HCT116 (cell line): ENCODE measurements around the gene RCBTB2. TPM values are rescaled to one million over a fixed set of nuclear protein-coding genes. Genes with fewer than 3 reads are reported as not detected.

ENCODE experiments used
- ATAC-seq: fragments of 200-7000 bp; cut with Tn5 transposase; 2 replicates; pipeline ENCODE4 v1.9.1; 2020; ENCODE audit warnings: mild to moderate bottlenecking, moderate library complexity
- BruUV-seq: library from RNA; stranded (reverse); fragments of 400-500 nt; replicated peaks from 2 replicates; lab custom pipeline; 2021; lab: Mats Ljungman, UMichigan
- CTCF ChIA-PET: fragments of 300-600 bp; sonication (Branson Sonifier 250); formaldehyde crosslinking; loops from one replicate; lab custom pipeline; 2021; ENCODE audit warnings: antibody characterized with exemption; lab: Charles Lee
- POLR2A ChIA-PET: fragments of 300-600, 350-600 bp; sonication (Branson Sonifier 250); formaldehyde crosslinking; loops from one replicate; lab custom pipeline; 2021; ENCODE audit warnings: antibody characterized with exemption; lab: Charles Lee
- RAD21 ChIA-PET, 2 experiments: fragments of 300-600 bp; sonication (Branson Sonifier 250); formaldehyde crosslinking; loops; one replicate each; lab custom pipeline; 2023; ENCODE audit warnings: low total read pairs in 2 of 2; ENCODE audit not compliant: uncharacterized antibody in 2 of 2, unreplicated experiment in 2 of 2, low non-redundant PET in 1 of 2; lab: Charles Lee
- DNase-seq: peaks from one replicate; pipeline ENCODE4 v3.0.0-alpha.2; 2010; ENCODE audit warnings: low read depth, low spot score
- H2AFZ ChIP-seq: fragments of 200-600 bp; shearing (Covaris generic), sonication (generic); 2 replicates; pipeline ENCODE4 v1.6.1; 2017; ENCODE audit warnings: low read depth, mixed run types, mixed read lengths, antibody characterized with exemption, low read length; ENCODE audit not compliant: poor library complexity, severe bottlenecking
- H3K27ac ChIP-seq: 2 replicates; pipeline ENCODE4 v1.5.1; 2012; ENCODE audit warnings: low read depth, low read length
- H3K27me3 ChIP-seq: fragments of 200-600 bp; sonication (generic); 2 replicates; pipeline ENCODE4 v1.6.1; 2016; ENCODE audit warnings: mixed run types, low read length, mixed read lengths; ENCODE audit not compliant: insufficient read depth
- H3K36me3 ChIP-seq, 2 experiments: fragments of 200-500 bp in 1 of 2; fragments of 200-600 bp in 1 of 2; sonication (Bioruptor generic) in 1 of 2; sonication (generic) in 1 of 2; 2 replicates each; pipeline versions ENCODE4 v1.5.1 to v1.6.1; 2014 to 2016; ENCODE audit warnings: low read length in 2 of 2, inconsistent platforms in 1 of 2, mixed read lengths in 1 of 2, mixed run types in 1 of 2; ENCODE audit not compliant: insufficient read depth in 2 of 2, control insufficient read depth in 1 of 2
- H3K4me1 ChIP-seq, 2 experiments: fragments of 200-600 bp in 1 of 2; sonication (generic) in 1 of 2; 2 replicates each; pipeline versions ENCODE4 v1.5.1 to v1.6.1; 2012 to 2017; ENCODE audit warnings: low read length in 2 of 2, inconsistent platforms in 1 of 2, mild to moderate bottlenecking in 1 of 2, mixed read lengths in 1 of 2, mixed run types in 1 of 2, moderate library complexity in 1 of 2; ENCODE audit not compliant: insufficient read depth in 2 of 2, control insufficient read depth in 1 of 2
- H3K4me2 ChIP-seq: fragments of 200-600 bp; sonication (generic); 2 replicates; pipeline ENCODE4 v1.6.1; 2017; ENCODE audit warnings: mixed run types, low read length, mixed read lengths
- H3K4me3 ChIP-seq, 2 experiments: fragments of 200-600 bp in 1 of 2; sonication (generic) in 1 of 2; replicated peaks in 1 of 2; 2 replicates each; pipeline ENCODE4 v1.5.1; 2011 to 2016; ENCODE audit warnings: low read length in 2 of 2, control low read depth in 1 of 2, low read depth in 1 of 2, mild to moderate bottlenecking in 1 of 2, mixed read lengths in 1 of 2, mixed run types in 1 of 2
- H3K79me2 ChIP-seq: fragments of 200-600 bp; sonication (generic); 2 replicates; pipeline ENCODE4 v1.6.1; 2017; ENCODE audit warnings: mild to moderate bottlenecking, mixed run types, low read length, moderate library complexity, mixed read lengths; ENCODE audit not compliant: insufficient read depth
- H3K9ac ChIP-seq: fragments of 200-600 bp; sonication (generic); 2 replicates; pipeline ENCODE4 v1.6.1; 2016; ENCODE audit warnings: low read length, mixed read lengths
- H3K9me2 ChIP-seq: fragments of 200-600 bp; sonication (generic), shearing (Covaris generic); 2 replicates; pipeline ENCODE4 v1.6.1; 2017; ENCODE audit warnings: mixed run types, mild to moderate bottlenecking, moderate library complexity; ENCODE audit not compliant: insufficient read depth
- H3K9me3 ChIP-seq, 2 experiments: fragments of 200-500 bp in 1 of 2; fragments of 200-600 bp in 1 of 2; sonication (Bioruptor generic) in 1 of 2; sonication (generic) in 1 of 2; 2 replicates each; pipeline ENCODE4 v1.6.1; 2014 to 2017; ENCODE audit warnings: low read length in 2 of 2, mixed read lengths in 2 of 2, inconsistent platforms in 1 of 2, low read depth in 1 of 2, mild to moderate bottlenecking in 1 of 2, mixed run types in 1 of 2, moderate library complexity in 1 of 2; ENCODE audit not compliant: control insufficient read depth in 1 of 2, insufficient read depth in 1 of 2
- H4K20me1 ChIP-seq: fragments of 200-600 bp; sonication (generic), shearing (Covaris generic); 2 replicates; pipeline ENCODE4 v1.6.1; 2017; ENCODE audit warnings: mixed run types, mild to moderate bottlenecking, moderate library complexity; ENCODE audit not compliant: insufficient read depth
- CBX3 ChIP-seq: IDR thresholded peaks from 2 replicates; pipeline ENCODE4 v1.6.1; 2012; ENCODE audit warnings: low read depth
- CTCF ChIP-seq, 3 experiments: fragments of 200-600 bp in 1 of 3; sonication (generic) in 1 of 3; IDR thresholded peaks in 2 of 3; conservative IDR thresholded peaks in 1 of 3; 2 replicates each; pipeline ENCODE4 v1.5.1; 2012 to 2017; ENCODE audit warnings: low read depth in 2 of 3, low read length in 2 of 3, antibody characterized with exemption in 1 of 3, borderline replicate concordance in 1 of 3, control low read depth in 1 of 3, mild to moderate bottlenecking in 1 of 3, mixed read lengths in 1 of 3, mixed run types in 1 of 3, moderate library complexity in 1 of 3; ENCODE audit not compliant: insufficient read depth in 1 of 3
- EGR1 ChIP-seq: IDR thresholded peaks from 2 replicates; pipeline ENCODE4 v1.6.1; 2012; ENCODE audit warnings: low read depth
- ELF1 ChIP-seq: IDR thresholded peaks from 2 replicates; pipeline ENCODE4 v1.6.1; 2012; ENCODE audit warnings: low read depth, borderline replicate concordance
- EZH2 ChIP-seq: fragments of 200-600 bp; sonication (generic); IDR thresholded peaks from 2 replicates; pipeline ENCODE4 v1.6.1; 2017; ENCODE audit warnings: antibody characterized with exemption, mixed run types
- JUND ChIP-seq: IDR thresholded peaks from 2 replicates; pipeline ENCODE4 v1.6.1; 2012
- MAX ChIP-seq: IDR thresholded peaks from 2 replicates; pipeline ENCODE4 v1.6.1; 2012
- POLR2A ChIP-seq: IDR thresholded peaks from 2 replicates; pipeline ENCODE4 v1.7.0; 2011; ENCODE audit warnings: borderline replicate concordance; ENCODE audit not compliant: insufficient read depth, insufficient read length; ENCODE audit errors: extremely low read depth
- POLR2AphosphoS5 ChIP-seq: IDR thresholded peaks from 2 replicates; pipeline ENCODE4 v1.6.1; 2011; ENCODE audit warnings: mild to moderate bottlenecking, low read depth, low read length, moderate library complexity
- SIN3A ChIP-seq: IDR thresholded peaks from 2 replicates; pipeline ENCODE4 v1.6.1; 2012; ENCODE audit warnings: low read depth
- SP1 ChIP-seq: IDR thresholded peaks from 2 replicates; pipeline ENCODE4 v1.6.1; 2012; ENCODE audit warnings: low read depth
- SRF ChIP-seq: IDR thresholded peaks from 2 replicates; pipeline ENCODE4 v1.6.1; 2012; ENCODE audit warnings: low read depth
- TCF7L2 ChIP-seq: IDR thresholded peaks from 2 replicates; pipeline ENCODE4 v1.7.0; 2011; ENCODE audit warnings: borderline replicate concordance, inconsistent platforms; ENCODE audit not compliant: insufficient read depth, insufficient read length; ENCODE audit errors: extremely low read depth
- YY1 ChIP-seq: IDR thresholded peaks from 2 replicates; pipeline ENCODE4 v1.6.1; 2011; ENCODE audit warnings: low read length, low read depth, moderate library complexity, mild to moderate bottlenecking; ENCODE audit not compliant: insufficient replicate concordance; ENCODE audit errors: extremely low read depth
- ZBTB33 ChIP-seq: IDR thresholded peaks from 2 replicates; pipeline ENCODE4 v1.6.1; 2011; ENCODE audit warnings: mild to moderate bottlenecking, low read length, moderate library complexity; ENCODE audit not compliant: insufficient replicate concordance; ENCODE audit errors: extremely low read depth
- ZFX ChIP-seq: fragments of 450-650 bp; IDR thresholded peaks from 2 replicates; pipeline ENCODE4 v1.6.1; 2017
- ZNF274 ChIP-seq: fragments of 200-500 bp; sonication (Bioruptor generic); IDR thresholded peaks from 2 replicates; pipeline ENCODE4 v1.6.1; 2014; ENCODE audit warnings: mild to moderate bottlenecking, low read depth, low read length, inconsistent platforms
- intact Hi-C: fragments of 100-400 bp; cut with micrococcal nuclease; formaldehyde crosslinking; loops from 2 replicates; pipeline ENCODE4 v1.10.0; 2022
- total RNA-seq: library from RNA; stranded (reverse); gene quantifications from one replicate; pipeline ENCODE4 v1.2.1, GENCODE V29; 2021; ENCODE audit not compliant: unreplicated experiment

Gene RCBTB2
- total RNA-seq, 1 experiment from 2014 or later = 1.3 TPM

- H3K36me3 ChIP-seq = no peaks in the 10 kb centered on the region
- peaks cover 11 to 14% of the 10 kb centered on the region in 2 experiments; a peak in 2 of 4 replicates for H3K9me3 ChIP-seq
- H3K9ac ChIP-seq = no peak overlapping the region
- H3K9me2 ChIP-seq = no peaks in the 10 kb centered on the region
- ChIA-PET POLR2A (no interaction called here), CTCF (no interaction called here), RAD21 (no interaction called here)
- intact Hi-C loops = no loop called here
- BruUV-seq = no TSS peak
- no peaks in the 10 kb centered on the region for H3K4me1 ChIP-seq
- H3K4me3 ChIP-seq = no peak overlapping the region
- no peaks in the 10 kb centered on the region for H3K27me3 ChIP-seq
- ATAC-seq = no peak
- no peaks in the 10 kb centered on the region for H3K79me2 ChIP-seq
- no peak overlapping the region for H3K4me2 ChIP-seq
- H2AFZ ChIP-seq = no peak overlapping the region
- DNase-seq = no peak
- H3K27ac ChIP-seq = no peak overlapping the region
- TF ChIP-seq TCF7L2 (no peak), ELF1 (no peak), MAX (no peak), POLR2A (no peak), SP1 (no peak), SIN3A (no peak)
- H4K20me1 ChIP-seq = no peaks in the 10 kb centered on the region
These were observed 16.8 kb upstream of the RCBTB2 start for GRCh38 chr13:48549658-48550057.

- peaks cover 0 to 5% of the 10 kb centered on the region in 2 experiments; a peak in 1 of 4 replicates for H3K4me1 ChIP-seq
- CTCF ChIA-PET = no interaction called here
- intact Hi-C loops = no loop called here
- H3K36me3 ChIP-seq = no peaks in the 10 kb centered on the region
- H3K9ac ChIP-seq = no peak overlapping the region
- DNase-seq (no peak), ATAC-seq (no peak)
- no peak overlapping the region for H3K4me3 ChIP-seq
- H3K9me2 ChIP-seq = no peaks in the 10 kb centered on the region
- POLR2A ChIA-PET = interaction anchor here (1.0 kb wide), 1 partner anchor 15 kb away, joined by 3 read pairs; no protein-coding TSS in a partner anchor
- peaks cover 11 to 14% of the 10 kb centered on the region in 2 experiments; a peak in 2 of 4 replicates for H3K9me3 ChIP-seq
- no peaks in the 10 kb centered on the region for H3K27me3 ChIP-seq
- no peak overlapping the region for H3K4me2 ChIP-seq
- H4K20me1 ChIP-seq = no peaks in the 10 kb centered on the region
- BruUV-seq = no TSS peak
- no peak overlapping the region for H2AFZ ChIP-seq
- no peaks in the 10 kb centered on the region for H3K79me2 ChIP-seq
- H3K27ac ChIP-seq = no peak overlapping the region
- RAD21 ChIA-PET = no interaction called here
- TF ChIP-seq SIN3A (no peak), ZNF274 (no peak), POLR2A (no peak), POLR2AphosphoS5 (no peak), ELF1 (no peak), CBX3 (no peak), EZH2 (no peak), EGR1 (no peak), ZFX (no peak), JUND (no peak), YY1 (no peak), MAX (no peak), SRF (no peak), ZBTB33 (no peak), CTCF (IDR thresholded peaks at IDR 0.05 in 2 of 3, conservative IDR thresholded peaks at IDR 0.05 in 1 of 3; ENCODE audit: borderline replicate concordance in 1 of 3, insufficient read depth in 1 of 3, low read depth in 2 of 3, low read length in 2 of 3) (no peak)
These were observed 14.8 kb upstream of the RCBTB2 start for GRCh38 chr13:48547663-48548092.
